ENCODE measurements around the gene AMIGO2.

The AMIGO2 gene

DNA sequence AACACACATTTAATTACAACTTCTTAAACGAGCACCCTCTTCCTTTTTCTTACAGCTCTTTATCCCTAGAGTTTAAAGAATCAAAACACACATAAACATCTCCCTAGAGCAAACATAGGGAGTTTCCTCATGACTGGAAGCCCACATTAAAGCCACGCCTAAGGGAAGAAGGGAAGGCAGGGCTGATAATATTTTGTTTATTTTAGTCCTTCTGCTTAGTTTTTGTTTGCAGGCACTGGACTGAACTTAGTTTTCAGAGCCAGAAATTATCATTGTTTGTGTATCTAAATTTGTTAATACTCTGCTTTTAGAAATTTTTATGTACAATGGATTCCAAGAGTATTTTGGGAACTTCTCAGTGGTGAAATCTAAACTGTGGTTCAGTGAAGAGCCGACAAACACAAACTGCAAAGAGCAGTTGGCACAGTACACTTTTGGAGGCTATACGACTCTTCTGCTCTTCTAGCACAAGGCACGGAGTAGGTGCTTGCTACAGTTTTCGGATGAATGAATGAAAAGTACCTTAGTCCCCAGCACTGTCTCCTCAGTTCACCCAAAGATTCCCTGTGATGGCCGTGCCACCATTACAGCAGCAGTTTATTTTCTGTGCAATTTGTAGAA lies 17.6 kb upstream of the AMIGO2 start:
- DNase-seq: no peak

DNA sequence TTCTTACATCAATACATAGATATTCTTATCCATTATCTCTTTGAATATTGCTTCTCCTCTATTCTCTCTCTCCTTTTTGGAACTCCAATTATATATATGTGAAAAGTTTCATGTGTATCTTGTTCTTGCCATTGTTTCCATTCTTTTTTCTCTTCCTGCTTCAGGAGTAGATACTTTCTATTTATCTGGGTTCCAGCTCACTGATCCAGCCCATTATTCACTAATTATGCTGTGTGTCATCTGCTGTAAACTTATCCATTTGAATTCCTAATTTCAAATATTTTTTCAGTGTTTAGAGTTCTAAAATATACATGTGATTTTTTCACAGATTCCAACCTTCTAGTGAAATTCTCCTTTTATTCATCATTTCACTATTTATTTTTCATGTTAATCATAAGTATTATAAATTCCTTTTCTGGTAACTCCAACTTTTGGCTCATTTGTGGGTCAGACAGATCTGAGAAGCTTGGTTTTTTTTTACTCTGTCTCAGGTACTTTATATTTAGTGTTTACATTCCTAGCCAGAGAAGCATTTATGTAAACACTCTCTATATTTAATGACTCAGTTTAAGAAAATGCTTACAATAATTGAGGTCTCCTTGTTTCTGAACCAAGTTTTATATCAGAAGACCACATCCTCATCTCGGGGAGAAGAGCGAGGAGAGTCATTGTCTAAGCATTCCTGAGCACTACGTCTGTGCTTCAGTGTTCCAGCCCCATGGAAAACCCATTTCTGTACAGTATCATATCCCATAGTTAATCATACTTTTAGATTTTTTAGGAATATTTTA lies 15.9 kb upstream of the AMIGO2 start:
- DNase-seq: no peak

GRCh38 chr12:47094804-47095203 lies 15.0 kb upstream of the AMIGO2 start:
- DNase-seq: no peak

GRCh38 chr12:47091009-47091408 lies 11.2 kb upstream of the AMIGO2 start:
- no peak for DNase-seq

DNA sequence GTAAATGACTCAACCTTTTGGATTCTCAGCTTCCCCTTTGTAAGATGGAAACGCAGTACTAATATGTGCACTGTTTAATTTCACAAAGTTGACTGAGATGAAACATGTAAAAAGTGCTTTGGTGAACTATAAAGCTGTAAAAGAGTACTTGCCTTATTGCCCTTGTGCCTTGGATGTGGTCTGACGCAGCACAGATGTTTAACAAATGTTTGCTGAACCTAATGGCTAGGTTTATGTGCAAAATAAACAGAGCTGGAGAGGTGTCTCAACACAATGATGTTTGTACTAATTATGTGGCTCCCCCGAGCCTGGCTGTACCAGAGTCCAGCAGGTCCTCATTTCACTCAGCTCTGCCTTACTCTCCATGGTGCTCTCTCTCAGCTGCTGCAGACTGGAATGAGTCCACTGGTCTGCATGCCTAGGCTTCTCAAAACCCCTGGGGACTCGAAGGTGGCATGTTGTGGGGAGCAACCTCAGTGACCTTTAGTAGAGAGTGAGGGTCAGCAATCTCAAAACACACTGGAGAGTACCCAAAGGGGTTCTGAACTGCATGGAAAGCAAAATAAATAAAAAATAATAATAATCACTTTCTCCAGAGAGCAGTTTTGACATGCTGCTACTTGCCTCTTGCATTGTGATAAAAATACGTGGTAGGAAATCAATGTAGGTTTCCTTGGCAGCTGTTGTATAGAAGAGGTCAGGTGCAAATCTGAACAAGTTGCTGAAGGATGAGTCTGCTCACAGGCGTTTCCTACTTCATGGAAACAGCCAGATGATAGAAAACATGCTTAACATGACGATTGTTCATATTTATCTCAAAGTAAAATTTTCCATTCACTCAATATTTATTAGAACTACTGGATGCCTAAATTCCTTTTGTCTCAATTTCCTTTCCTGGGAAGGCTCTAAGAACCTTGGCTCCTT lies 8.5 kb upstream of the AMIGO2 start:
- no peak for DNase-seq

DNA sequence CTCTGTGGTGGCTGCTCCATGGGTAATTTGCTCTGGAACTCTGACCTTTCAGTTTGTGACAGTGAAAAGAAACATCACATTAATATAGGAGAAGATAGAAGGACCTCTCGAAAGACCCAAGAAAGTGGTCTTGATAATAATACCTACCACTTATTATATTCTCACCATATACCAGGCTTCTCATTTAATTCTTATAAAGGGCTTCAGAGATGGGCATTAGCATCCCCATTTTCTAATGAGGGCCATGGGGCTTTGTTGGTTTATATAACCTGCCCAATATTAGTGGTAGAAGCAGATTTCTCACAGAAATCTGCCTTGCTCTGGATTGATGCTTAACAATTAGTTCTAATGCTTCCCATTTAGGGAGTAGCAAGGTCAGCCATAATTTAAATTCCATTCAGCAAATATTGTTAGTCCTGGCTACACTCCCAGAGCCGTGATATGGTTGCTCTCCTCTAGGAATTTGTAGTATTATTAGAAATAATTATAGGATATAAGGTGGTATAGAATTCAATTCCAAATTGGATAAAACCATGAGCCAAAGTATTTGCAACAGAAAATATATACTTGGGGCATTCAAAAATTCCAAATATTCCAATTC lies 7.4 kb upstream of the AMIGO2 start:
- no peak for DNase-seq

DNA sequence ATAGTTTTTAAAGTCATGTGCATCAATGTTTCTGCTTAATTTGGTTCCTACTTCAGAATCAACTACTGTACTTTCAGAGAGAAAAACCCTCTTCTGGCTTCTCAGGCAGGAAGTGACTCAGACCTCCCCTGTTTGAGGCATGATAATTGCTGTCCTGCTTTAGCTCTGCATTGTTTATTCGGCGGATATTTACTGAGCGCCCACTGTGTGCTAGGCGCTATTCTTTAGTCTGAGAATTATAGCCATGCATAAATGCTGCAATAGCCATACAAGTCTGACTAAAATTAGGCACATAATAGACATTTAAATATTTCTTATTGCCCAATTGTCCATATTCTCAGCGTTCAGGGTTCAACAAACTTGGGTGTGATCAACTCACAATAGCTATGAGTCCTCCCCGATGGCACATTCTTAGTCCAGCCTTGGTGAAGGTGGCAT lies 6.1 kb upstream of the AMIGO2 start:
- no peak for DNase-seq

DNA sequence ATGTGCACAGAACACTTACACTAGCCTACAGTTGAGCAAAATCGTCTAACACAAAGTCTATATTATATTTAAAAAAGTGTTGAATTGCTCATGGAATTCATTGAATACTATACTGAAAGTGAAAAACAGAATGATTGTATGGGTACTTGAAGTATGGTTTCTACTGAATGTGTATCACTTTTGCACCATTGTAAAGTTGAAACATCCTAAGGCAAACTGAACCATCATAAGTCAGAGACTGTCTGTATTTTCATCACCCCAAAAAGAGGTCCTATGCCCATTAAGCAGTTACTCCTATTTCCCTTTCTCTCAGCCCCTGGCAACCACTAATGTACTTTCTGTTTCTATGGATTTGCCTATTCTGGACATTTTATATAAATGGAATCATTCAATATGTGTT lies 4.4 kb upstream of the AMIGO2 start:
- DNase-seq: no peak

GRCh38 chr12:47082796-47083621 lies 3.2 kb upstream of the AMIGO2 start:
- no peak for DNase-seq

DNA sequence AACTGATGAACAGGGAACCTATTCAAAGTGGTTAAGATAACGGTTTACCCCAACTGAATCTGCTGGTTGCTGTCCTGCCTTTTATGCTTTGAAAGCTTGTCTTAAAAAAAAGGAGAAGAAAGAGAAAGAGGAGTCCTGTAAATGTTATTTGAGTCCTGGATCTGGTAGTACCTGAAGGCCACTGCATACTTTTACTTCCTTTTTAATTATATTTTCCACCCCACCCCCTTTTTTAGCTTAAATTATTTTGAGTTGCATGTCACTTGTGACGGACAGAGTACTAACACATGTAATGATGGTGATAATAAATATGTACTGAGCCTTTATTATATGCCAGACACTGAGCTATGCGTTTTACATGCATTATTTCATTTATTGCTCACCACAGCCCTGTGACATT lies 2.5 kb upstream of the AMIGO2 start:
- no peak for DNase-seq

GRCh38 chr12:47080725-47081502 lies 1.2 kb upstream of the AMIGO2 start:
- no peak for DNase-seq

GRCh38 chr12:47079981-47080724 lies 394 bp upstream of the AMIGO2 start:
- no peak for DNase-seq

- no peak for DNase-seq
These were observed 859 bp downstream of the AMIGO2 start for GRCh38 chr12:47078733-47079467.

- no peak for DNase-seq
These were observed 1.7 kb downstream of the AMIGO2 start for GRCh38 chr12:47078086-47078395.

DNA sequence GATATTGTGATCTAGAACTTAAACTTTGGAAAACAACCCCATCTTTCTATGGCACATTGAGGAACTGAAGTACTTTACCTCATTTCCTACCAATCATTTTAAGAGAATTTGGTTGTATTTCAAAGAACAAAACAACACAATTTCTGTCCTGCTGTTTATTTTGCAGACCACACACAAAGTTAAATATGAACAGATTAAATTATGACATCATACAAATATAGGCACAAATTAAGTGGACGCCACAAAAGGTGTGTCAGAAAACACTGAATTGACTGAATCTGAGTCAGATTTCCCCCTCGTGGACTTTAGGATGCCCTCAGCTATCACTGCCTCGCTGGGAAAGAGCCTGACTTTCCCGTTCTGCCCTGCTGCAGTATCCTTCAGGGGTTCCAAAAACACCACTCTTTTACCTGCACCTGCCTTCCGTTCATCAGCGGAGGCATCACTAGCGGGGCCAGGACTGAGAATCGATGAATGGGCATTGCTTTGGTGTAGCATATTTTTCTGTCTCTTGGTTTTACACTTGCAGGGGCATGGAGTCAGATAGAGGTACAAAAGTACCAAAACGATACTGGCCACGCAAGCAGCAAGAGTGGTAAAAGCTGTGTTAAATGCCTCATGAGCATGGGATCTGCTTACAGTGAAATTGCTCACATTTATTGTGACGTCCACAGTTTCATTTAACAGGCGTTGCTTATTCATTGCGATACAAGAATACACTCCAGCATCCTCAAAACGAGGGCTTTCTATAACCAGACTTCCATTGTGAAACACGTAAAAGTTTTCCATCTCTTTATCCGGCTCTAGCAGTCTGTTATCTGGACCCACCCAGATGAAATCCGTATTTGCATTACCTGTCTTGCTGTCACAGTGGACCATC lies 2.3 kb downstream of the AMIGO2 start:
- no peak for DNase-seq

- DNase-seq: no peak
These were observed 4.3 kb downstream of the AMIGO2 start for GRCh38 chr12:47075192-47076084.

GRCh38 chr12:47074757-47075156 lies 5.0 kb downstream of the AMIGO2 start:
- no peak for DNase-seq

DNA sequence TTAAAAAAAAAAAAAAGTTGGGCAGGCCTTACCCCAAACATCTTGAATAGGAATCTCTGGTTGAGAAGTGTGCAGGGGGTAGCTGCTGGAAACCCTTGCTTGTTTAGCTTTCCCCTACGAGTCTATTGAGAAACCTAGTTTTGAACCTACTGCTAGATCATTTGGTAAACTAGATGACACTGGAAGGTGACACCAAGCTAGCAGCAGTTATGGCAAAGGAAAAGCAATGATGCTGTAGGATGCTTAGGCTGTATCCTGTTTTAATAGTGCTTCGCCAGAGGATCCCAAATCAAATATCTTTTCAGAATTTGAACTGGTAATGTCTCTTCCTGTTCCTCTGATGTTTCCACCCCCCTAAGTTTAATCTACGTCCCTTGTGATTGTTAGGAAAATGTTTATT lies 5.8 kb downstream of the AMIGO2 start:
- DNase-seq: no peak

Data from NCI-H526 treated with DMSO at 0.1 percent for 48 hours (cell line).